Stimulated activated CD4-positive, alpha-beta T cell treated with anti-CD3 and anti-CD28 coated beads, Interleukin-12 subunit alpha, Interleukin-12 subunit beta, amount 100 ng/mL, for 4 hours (primary cell): Measurements from ENCODE around the gene AUTS2.

ENCODE experiments used
- DNase-seq: peaks from one replicate; pipeline ENCODE4 v3.0.0-alpha.2; 2020

The AUTS2 gene

DNA sequence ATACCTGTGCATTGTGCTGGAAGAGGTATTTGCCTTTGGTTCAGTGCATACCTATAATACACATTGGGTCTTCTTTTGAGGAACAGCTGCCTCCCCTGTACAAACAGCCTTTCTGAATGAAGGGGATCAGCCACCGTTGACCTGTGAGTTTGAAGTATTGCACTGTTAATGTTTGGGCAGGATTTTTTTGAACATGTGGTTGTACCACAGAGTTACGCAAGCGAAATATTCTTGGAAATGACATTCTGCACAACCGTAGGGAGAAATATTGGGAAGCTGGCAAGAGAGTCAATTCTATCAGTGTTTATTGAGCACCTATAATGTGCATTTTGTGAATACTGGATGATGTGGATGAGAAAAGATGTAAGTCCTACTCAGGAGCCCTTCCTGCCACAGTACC, 270.6 kb downstream of the AUTS2 start:
- no peak for DNase-seq

DNA sequence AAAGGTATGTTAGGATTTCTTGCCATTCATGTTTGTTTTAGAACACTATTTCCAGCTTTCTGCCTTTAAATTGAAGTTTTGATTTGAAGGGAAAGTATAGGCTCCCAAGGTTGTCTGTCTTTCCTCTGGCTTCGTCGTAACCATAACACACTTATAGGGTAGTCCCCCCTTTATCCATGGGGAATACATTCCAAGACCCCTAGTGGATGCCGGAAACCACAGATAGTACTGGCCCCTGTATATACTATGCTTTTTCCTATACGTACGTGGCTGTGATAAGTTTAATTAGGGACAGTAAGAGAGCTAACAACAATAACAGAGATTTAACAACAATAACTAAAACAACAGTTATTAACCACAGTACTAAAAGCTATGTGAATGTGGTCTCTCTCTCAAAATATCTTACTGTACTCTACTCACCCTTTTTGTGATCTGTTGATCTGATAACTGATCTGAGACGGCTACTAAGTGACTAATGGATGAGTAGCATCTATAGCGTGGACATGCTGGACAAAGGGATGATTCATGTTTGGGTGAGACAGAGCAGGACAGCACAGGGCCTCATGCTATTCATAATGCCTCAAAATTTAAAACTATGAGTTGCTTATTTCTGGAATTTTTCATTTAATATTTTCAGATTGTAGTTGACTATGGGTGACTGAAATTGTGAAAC, 273.1 kb downstream of the AUTS2 start:
- DNase-seq: no peak

DNA sequence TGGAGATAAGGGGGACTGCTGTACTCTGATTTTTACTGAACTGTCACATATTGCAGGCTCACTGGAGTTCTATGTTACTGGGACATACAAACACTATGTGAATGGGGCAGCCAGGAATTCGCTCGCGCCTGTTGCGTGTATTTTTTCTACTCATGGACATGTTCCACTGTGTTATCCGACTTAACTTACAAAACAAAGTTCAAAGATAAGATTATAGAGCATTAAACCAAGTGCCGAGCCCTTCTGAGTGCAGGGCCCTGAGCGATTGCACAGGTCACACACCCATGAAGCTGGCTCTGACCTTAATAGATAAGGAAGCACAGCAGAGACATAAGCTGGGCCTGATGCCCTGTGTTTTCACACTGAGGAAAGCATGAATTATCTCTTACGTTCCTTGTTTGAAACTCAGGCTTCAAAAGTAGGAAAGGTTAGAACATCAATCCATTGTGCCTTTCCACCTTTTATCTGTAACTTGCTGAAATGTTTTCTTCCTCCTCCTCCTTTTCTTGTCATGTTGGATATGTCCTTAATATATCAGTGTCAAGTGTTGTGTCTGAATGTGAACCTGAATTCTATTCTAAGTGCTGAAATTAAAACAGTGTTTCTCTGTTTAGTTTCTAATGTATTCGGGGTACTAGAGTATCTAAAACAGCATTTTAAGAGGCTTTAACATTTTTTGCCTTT, 273.8 kb downstream of the AUTS2 start:
- DNase-seq: no peak

DNA sequence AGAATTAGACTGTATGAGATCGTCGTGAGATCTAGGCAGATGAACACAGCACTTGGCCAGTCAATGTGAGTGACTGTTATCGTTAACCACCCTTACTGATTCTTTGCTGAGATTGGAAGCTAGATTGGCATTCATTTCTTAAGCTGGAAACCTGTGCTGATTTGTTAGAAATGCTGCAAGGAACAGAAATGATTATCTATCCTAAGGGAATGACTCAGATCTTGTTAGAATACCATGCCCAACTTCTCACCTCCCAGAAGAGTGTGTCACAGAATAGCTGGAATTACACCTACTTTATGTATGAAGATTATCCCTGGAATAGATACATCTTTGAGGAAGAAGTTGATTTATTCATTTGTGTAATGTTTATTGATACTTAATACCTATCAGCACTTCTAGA, 275.2 kb downstream of the AUTS2 start:
- no peak for DNase-seq

DNA sequence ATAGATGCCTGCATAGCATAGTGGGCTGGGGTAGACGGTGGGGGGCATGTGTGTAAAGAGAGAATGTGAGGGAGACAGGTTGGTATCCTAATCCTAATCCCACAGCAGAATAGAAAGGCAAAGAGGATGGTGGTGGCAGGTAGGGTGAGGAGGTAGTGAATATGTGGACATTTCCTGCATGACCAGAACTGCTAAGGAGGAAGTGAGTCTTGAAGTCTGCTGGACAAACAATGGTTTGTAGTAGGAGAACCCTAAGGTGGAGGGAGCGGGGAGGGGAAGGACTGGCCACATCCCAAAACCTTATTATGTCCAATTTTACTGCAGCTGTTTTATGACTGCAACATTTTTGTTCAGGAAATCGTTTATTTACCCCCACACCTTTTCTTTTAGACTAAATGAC, 279.7 kb downstream of the AUTS2 start:
- DNase-seq: no peak

DNA sequence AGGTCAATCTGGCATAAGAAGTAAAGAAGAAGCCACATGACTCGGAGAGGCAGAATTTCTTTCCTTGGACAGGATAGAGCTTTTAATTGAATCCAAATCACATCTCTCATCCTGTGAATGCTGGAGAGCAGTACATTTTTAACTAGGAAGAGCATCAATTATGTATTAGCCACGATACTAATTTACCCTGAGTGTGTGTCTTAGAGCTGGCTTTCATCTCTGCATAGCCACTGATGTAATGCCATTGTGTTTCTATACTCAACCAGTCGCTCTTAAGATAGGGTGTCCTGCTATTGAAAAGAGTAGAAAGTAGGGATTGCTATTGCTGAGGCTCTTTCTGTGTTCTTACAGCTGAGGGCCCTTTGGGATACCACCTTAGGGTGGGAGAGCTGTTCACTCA, 280.3 kb downstream of the AUTS2 start:
- no peak for DNase-seq

DNA sequence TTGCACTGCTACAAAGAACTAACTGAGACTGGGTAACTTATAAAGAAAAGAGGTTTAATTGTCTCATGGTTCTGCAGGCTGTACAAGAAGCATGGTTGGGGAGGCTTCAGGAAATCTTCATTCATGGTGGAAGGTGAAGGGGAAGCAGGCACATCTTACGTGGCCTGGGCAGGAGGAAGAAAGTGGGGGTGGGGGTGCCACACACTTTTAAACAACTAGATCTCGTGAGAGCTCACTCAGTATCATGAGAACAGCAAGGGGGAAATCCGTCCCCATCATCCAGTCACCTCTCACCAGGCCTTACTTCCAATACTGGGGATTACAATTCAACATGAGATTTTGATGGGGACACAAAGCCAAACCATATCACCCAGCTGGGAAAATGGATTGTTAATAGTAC, 281.7 kb downstream of the AUTS2 start:
- DNase-seq: no peak

DNA sequence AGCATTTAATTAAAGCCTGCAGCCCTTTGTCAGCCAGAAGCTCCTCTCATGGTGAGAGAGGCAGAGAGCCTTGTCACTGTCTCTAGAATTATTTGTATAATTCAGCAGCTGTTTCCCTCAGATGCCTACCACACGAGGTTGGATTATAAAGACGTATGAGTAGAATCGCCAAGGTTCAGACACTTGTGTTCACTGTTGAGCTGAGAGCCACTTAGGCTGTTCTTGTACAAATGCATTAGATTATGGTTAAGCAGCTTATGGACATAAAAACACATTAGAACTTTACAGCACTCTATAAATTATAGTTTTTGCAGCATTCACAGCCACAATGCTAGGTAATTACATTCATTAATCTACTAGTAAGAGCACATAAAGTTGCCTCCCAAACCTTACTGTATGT, 282.6 kb downstream of the AUTS2 start:
- DNase-seq: no peak

DNA sequence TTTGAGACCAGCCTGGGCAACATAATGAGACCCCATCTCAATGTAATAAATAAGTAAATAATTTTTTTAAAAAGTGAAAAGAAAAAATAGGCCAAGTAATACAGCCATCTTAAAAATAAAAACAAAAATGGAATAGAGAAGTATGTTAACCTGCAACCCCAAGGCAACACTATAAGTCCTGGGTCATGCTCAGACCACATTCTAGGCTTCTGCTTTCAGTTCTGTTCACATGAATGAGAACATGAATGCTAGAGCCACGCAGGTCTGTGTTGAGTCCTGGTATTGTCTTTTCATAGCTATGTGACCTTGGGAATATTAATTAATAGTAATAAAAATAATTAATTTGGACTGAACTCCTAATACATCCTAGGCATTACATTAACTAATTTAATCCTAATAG, 284.0 kb downstream of the AUTS2 start:
- no peak for DNase-seq

DNA sequence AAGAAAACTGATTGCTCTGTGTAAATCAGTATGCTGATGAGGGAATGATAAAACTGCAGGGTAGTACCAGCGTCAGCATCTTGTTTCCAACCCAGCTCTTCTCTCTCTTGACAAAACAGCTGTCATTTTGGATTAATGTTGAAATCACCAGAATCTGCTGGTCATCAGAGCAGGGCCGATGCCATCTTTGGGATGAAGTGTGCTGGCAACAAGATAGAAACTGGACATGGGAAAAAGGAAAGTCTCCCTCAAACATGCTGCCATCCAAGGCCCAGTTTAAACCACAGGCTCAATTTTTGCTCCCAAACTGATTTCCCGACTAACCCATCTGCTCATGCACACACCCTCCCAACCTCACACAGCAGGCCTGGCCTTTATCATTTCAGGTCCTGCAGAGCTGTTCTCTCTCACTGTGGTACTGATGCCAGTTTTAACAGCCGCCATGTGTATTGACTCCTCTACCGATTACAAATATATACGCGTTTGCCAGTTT, 285.2 kb downstream of the AUTS2 start:
- no peak for DNase-seq

DNA sequence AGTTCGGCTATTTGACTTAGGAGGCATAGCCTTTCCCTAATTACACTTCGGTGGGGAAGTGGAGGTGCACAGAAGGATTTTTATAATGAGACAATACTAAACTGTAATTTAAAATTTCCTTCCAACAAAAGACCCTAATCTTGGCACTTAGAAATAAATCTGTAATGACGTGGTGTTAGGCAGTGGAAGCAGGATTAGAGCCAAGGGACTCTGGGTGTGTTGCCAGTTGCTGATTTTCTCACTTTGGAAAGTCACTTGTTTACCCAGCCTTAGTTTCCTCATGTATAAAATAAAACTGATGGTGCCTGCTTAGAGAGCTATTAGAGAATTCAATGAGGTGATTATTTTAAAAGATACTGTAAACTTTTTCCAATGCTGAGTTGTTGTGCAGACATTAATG, 287.2 kb downstream of the AUTS2 start:
- DNase-seq: no peak

DNA sequence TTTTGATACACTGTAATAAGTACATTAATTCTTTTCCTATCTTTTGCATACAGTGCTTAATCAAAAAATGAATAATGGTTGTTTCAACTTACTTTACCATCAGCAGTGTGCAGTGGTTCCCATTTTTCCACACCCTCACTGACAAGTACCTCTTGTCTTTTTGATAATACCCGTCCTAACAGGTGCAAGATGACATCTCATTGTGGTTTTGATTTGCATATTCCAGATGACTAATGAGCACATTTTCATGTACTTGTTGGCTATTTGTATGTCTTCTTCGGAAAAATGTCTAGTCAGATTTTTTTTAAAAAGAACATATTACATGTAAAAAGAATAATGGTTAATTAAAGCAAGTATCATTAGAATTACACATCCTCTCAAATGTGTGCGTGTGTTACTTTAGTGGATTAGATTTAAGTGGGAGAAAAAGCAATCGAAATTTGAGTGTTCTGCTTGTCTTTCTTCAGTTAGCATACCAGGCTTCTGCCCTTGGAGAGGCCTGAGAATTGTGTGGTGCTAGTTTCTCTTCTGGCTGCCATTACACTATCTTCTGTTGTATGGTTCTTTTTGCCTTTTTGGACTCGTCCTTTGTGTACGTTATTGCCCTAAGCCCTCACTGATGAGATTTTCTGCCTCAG, 291.2 kb downstream of the AUTS2 start:
- DNase-seq: no peak

DNA sequence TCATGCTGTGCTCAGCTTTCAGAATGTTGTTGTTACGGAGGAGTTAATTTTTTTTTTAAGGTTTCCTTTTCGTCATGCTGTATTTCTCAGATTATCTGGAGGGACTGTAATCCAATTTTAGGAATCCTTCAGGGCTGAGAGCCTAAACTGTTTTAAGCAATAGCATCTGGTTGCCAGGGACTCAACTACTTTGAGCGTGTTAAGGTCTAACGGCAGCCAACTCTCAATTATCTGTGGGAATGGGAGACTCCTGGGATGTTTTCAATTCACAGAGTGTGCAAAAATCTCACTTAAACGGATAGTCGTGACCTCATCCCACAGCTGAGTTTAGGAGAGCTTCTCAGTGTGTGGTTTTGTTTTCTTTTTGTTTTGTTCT, 291.7 kb downstream of the AUTS2 start:
- DNase-seq: no peak

DNA sequence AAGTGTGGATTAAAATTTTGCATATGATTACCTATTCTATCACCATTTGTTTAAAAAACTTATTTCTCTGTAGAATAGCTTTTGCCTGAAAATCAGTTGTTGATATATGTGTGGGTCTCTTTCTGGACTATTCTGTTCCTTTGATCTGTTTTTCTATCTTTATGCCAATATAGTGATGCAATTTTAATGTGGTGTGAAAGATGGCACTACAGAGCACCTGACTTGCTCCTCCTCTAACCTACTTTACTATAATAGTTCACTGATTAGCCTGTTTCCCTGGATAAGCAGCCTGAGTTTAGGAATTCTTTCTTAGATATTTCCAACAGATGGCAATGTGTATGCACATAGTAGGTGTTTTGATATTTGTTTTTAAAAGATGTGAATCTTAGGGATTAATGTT, 294.5 kb downstream of the AUTS2 start:
- no peak for DNase-seq

DNA sequence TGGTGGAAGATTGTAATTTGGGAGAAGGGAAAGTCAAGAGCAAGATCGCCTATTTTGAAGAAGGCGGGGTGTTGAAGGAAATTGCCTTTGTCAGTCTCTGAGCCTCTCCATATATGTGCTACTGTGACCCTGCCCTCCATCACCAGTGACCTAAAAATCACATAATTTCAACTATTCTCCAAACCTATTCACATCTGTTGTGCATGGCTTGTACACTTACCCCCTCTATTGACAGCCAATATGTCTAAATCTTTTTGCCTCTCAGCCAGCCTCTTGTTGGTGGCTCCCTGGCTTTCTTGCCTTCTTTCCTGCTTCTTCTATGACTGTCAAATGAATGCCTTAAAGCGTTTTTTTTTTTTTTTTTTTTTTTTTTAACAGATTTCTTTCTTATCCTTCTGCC, 295.6 kb downstream of the AUTS2 start:
- DNase-seq: no peak

DNA sequence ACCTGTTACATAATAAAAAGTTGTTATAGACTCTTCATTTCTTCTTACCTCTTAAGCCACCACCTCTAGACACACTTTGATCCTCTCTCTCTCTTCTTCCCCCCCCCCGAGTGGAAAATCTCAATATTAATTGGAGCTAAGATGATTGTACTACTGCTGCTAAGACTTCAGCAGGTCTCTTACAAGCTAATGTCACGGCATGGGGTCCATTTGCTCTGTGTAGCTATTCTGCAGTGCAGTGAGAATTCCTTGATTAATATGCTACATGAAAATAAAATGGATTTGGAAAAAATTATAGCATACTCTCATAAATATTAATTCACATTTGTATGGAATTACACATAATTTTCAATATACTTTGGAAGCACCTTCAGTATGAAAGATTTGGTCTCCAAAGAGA, 297.2 kb downstream of the AUTS2 start:
- no peak for DNase-seq

DNA sequence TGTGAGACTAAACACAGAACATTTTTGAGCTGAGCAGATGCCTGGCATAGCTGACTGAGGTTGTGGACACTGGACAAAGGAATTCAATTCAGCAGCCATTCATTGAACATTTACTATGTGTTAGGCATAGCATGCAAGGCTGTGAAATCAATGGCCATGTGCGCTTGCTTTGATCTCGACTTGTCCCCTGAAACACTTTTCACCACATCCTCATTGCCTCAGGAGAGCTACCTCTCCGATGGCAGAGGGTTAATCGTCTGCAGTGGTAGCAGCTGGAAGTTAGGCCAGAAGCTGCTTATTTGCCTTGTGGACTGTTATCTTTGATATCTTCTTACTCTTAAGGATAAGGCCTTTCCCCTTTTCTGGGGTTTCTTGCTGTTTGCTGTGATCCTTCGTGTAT, 297.8 kb downstream of the AUTS2 start:
- DNase-seq: no peak

DNA sequence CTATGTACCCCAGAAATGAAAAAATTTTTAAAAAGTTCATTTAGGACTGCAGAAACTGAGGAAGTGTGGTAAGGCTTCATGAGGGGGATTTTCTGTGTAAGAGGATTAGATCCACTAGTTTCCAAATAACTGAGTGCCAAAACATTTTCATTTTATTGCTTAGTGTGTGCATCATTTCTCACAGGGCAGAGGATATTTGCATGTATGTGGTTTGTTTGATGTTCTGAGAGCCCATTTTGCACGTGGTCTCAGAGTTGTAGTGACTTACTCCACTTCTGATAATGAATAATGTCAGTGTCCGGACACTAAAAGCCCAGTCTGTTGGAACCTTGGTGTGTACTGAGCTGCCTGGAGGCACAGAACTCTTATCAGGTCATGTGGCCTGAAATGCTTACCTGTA, 299.9 kb downstream of the AUTS2 start:
- DNase-seq: no peak

DNA sequence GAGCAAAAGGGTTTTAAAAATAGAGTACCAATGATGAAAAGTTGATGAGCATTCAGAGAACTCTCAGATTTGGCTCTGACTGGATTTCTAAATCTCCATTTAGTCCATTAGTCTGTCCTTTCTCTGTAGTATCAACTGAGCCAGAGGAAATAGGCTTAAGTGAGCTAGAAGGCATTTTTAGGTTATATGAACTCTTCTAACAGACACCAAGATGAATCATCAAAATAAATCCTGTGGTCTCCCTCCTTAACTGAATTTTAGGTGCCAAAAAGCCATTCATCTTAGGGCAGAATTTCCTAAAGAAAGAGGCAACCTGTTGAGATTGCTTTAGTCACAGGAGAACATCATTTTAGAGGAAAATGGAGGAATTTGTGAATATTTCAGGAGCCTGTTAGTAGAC, 305.1 kb downstream of the AUTS2 start:
- no peak for DNase-seq

DNA sequence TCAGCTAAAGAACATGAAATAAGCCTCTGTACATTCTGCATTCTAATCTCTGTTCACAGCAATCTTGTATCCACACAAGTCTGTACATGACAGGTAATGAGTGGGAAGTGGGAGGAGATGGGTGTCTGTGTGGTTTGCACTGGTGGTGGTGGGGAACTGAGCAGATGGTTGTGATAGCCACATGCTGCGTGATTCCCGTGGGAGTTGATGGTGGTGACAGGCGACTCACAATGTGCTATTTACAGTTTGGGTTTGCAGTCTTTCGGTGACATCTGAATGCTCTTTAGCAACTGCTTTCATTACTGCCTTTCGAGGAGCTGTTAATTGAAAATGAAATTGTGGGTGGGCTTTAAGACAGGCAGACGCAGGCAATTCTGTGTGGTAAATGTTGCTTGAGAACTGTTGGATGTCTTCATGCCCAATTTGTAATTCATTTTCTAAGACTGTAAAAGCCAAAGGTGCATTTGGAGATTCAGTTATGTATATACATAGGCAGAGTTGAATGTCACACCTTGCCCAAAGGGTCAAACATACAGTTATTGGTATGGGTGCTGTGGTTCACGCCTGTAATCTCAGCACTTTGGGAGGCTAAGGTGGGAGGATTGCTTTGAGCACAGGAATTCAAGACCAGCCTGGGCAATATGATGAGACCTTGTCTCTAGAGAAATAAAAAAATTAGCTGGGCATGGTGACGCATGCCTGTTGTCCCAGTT, 308.2 kb downstream of the AUTS2 start:
- no peak for DNase-seq

DNA sequence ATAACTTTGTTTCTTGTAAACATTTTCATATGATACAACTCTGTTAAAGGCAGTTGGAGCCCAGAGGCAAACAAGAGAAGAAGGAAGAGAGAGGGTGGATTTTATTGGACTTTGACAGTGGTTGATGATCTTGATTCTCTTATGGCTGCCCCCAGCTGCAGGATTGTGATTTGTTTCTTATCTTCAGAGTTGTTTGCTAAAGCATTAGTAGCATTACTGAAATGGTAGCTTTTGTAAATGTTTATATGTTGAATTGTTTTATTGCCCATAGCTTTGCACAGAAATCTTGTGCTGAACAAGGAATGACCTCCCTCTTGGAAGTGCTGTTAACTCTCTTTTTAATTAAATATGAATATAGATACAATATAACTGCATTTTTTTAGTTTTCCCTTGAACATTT, 309.4 kb downstream of the AUTS2 start:
- no peak for DNase-seq

DNA sequence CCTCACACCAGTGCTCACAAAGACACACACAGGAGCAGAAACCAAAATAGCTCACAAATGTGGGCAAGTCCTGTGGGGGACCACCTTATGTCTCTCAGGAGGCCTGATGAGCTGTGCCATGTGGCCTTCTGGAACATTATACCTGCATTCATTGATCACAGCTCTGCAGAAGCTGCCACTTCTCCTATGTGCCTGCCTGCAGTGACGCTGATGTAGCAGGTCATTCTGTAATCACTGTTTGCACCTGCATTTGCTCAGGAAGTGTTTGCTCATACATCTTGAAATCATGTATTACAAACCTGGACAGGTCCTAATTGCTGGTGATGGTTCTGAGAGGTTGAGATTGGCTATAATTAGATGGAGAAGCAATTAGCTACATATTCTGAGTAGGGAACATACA, 310.2 kb downstream of the AUTS2 start:
- no peak for DNase-seq

DNA sequence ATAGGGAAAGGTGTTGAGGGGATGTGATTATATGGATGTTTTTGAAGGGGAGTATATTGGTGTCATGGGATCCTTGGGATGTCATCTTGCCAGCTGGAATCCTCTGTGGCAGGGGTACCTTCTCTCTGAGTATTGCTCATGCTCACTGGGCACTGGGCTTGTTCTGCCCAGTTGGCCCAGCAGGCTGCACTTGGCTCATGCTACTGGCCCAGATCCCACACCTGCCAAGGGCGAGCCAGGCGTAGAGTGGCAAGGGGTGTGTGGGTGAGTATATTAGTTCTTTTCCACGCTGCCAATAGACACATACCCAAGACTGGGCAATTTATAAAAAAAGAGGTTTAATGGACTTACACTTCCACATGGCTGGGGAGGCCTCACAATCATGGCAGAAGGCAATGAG, 311.9 kb downstream of the AUTS2 start:
- no peak for DNase-seq

DNA sequence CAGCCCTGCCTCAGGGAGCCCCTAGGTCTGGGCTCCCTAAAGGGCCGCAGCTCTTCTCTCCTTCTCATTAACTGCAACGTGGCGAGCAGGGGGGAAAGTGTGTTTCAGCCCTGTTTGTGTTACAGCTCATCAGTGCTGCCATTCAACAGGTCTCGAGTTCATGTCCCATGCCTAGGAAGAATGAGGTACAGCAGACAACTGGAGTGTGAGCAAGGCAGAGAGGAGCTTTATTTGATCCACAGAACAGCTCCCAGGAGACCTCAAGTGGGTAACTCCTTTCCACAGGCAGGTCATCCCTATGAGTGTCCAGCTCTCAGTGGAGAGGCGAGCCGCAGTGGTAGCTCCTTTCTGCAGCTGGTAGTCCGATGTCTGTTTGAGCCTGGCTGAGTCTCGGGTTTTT, 313.1 kb downstream of the AUTS2 start:
- no peak for DNase-seq
